ENCODE measurements around the gene ADAM8.

GRCh38 chr10:133309720-133310398 lies 33.2 kb upstream of the ADAM8 start:
- TF ChIP-seq REST (IDR thresholded peaks at IDR 0.05; ENCODE audit: low read depth, low read length) = no peak
- TF ChIP-seq PBX3 (IDR thresholded peaks at IDR 0.05) = no peak
- no peak for TF ChIP-seq NRF1 (IDR thresholded peaks at IDR 0.05; ENCODE audit: low read depth, low read length)
- no peak for TF ChIP-seq TAF1 (IDR thresholded peaks at IDR 0.05; ENCODE audit: borderline replicate concordance, low read depth, low read length)
- TF ChIP-seq SIN3A (IDR thresholded peaks at IDR 0.05; ENCODE audit: borderline replicate concordance, low read depth, low read length) = no peak
